GM12878 (cell line): Measurements from ENCODE around the gene GALNT12.

Source experiments
- BCL3 ChIP-seq: IDR thresholded peaks from 2 replicates; pipeline ENCODE4 v1.6.1; 2011; ENCODE audit warnings: borderline replicate concordance, low read depth, mild to moderate bottlenecking, moderate library complexity, low read length; ENCODE audit not compliant: insufficient read depth, poor library complexity, severe bottlenecking
- NBN ChIP-seq: fragments of 450-650 bp; IDR thresholded peaks from 2 replicates; pipeline ENCODE4 v1.6.1; 2016
- NFIC ChIP-seq: IDR thresholded peaks from 2 replicates; pipeline ENCODE4 v1.6.1; 2012; ENCODE audit warnings: low read depth, mild to moderate bottlenecking, inconsistent platforms, low read length, moderate library complexity
- POLR2A ChIP-seq: IDR thresholded peaks from 2 replicates; pipeline ENCODE4 v1.6.1; 2011; ENCODE audit warnings: low read depth, mild to moderate bottlenecking, low read length
- RELA ChIP-seq: fragments of 450-650 bp; IDR thresholded peaks from 2 replicates; pipeline ENCODE4 v1.8.0; 2014; ENCODE audit warnings: borderline replicate concordance; ENCODE audit not compliant: partially characterized antibody
- SRF ChIP-seq, 2 experiments: IDR thresholded peaks; 2 replicates each; pipeline ENCODE4 v1.6.1; 2011; ENCODE audit warnings: low read depth in 2 of 2, low read length in 2 of 2, mild to moderate bottlenecking in 1 of 2, moderate library complexity in 1 of 2
- USF1 ChIP-seq: IDR thresholded peaks from 2 replicates; pipeline ENCODE4 v1.6.1; 2011; ENCODE audit warnings: borderline replicate concordance, low read depth, mild to moderate bottlenecking, moderate library complexity, mixed read lengths, low read length; ENCODE audit not compliant: insufficient read depth; ENCODE audit errors: extremely low read length
- YY1 ChIP-seq: IDR thresholded peaks from 2 replicates; pipeline ENCODE4 v1.6.1; 2011; ENCODE audit warnings: low read depth, mild to moderate bottlenecking, low read length
- ZNF384 ChIP-seq: IDR thresholded peaks from 2 replicates; pipeline ENCODE4 v1.6.1; 2012; ENCODE audit warnings: low read depth, mild to moderate bottlenecking, low read length, improper control_type of control experiment, borderline replicate concordance
- TF ChIP-seq, protein P1 (sequence below), 3 experiments: IDR thresholded peaks in 2 of 3; conservative IDR thresholded peaks in 1 of 3; 2 replicates each; pipeline ENCODE4 v1.5.1; 2011; ENCODE audit warnings: low read depth in 3 of 3, low read length in 3 of 3, mild to moderate bottlenecking in 3 of 3, control low read depth in 2 of 3, moderate library complexity in 2 of 3, inconsistent platforms in 1 of 3, mixed read lengths in 1 of 3; ENCODE audit not compliant: control insufficient read depth in 2 of 3, insufficient read depth in 1 of 3; ENCODE audit errors: extremely low read depth in 1 of 3

- TF ChIP-seq YY1 (no peak), SRF (IDR thresholded peaks at IDR 0.05; ENCODE audit: low read depth in 2 of 2, low read length in 2 of 2) (no peak), USF1 (no peak), NBN (no peak), POLR2A (no peak), ZNF384 (no peak), BCL3 (no peak), RELA (no peak), NFIC (no peak)
- TF ChIP-seq, protein P1, sequence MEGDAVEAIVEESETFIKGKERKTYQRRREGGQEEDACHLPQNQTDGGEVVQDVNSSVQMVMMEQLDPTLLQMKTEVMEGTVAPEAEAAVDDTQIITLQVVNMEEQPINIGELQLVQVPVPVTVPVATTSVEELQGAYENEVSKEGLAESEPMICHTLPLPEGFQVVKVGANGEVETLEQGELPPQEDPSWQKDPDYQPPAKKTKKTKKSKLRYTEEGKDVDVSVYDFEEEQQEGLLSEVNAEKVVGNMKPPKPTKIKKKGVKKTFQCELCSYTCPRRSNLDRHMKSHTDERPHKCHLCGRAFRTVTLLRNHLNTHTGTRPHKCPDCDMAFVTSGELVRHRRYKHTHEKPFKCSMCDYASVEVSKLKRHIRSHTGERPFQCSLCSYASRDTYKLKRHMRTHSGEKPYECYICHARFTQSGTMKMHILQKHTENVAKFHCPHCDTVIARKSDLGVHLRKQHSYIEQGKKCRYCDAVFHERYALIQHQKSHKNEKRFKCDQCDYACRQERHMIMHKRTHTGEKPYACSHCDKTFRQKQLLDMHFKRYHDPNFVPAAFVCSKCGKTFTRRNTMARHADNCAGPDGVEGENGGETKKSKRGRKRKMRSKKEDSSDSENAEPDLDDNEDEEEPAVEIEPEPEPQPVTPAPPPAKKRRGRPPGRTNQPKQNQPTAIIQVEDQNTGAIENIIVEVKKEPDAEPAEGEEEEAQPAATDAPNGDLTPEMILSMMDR (IDR thresholded peaks at IDR 0.05 in 2 of 3, conservative IDR thresholded peaks at IDR 0.05 in 1 of 3; ENCODE audit: control insufficient read depth in 2 of 3, extremely low read depth in 1 of 3, insufficient read depth in 1 of 3, low read depth in 3 of 3, low read length in 3 of 3) = no peak
These were observed 67.3 kb downstream of the GALNT12 start for GRCh38 chr9:98874721-98875255.
